SIG-M5 treated with dmso at 0.1 percent for 504 hours (cell line): Measurements from ENCODE around the gene FAM107B.

ENCODE experiments used
- DNase-seq: peaks from one replicate; lab custom pipeline; 2025; ENCODE audit not compliant: unreplicated experiment; lab: John Stamatoyannopoulos, UW

FAM107B gene

GRCh38 chr10:14470920-14471319 lies 303.8 kb downstream of the FAM107B start:
- no peak for DNase-seq

GRCh38 chr10:14468726-14469125 lies 306.0 kb downstream of the FAM107B start:
- DNase-seq, result no peak
